ENCODE results near the gene NDST1. TPM values are rescaled to one million over a fixed set of nuclear protein-coding genes. Genes with fewer than 3 reads are reported as not detected.
"Not testable (repeated sequence)": the region's sequence is repeated elsewhere in the genome, so short reads cannot be mapped to it uniquely, and the experiment has no call there.

Gene NDST1
- total and polyA plus RNA-seq, 10 donors = 6.1 to 360 (median 223) TPM

GRCh38 chr5:150515446-150515845, 7.5 kb downstream of the NDST1 start:
- no peak for DNase-seq
- TF ChIP-seq POLR2AphosphoS5 (IDR thresholded peaks at IDR 0.05) (peak in 1 of 3 donors; percentile 19), CTCF (IDR thresholded peaks at IDR 0.05 in 8 of 11, conservative IDR thresholded peaks at IDR 0.05 in 3 of 11) (no peak)
- Histone ChIP-seq H3K27me3 (replicated peaks in 1 of 7) (no peaks in the 10 kb centered on the region), H3K27ac (peak overlapping the region in 7 of 8 donors; percentile 22 to 81 (median 75)), H3K4me1 (peaks cover 24 to 100% (median 81%) of the 10 kb centered on the region in 6 donors), H3K4me3 (no peak overlapping the region), H3K36me3 (peaks cover 0 to 31% (median 0%) of the 10 kb centered on the region in 6 donors), H3K9me3 (no peaks in the 10 kb centered on the region)
- intact Hi-C loops (cut with DNase I; ENCODE audit: low total_unique reads) = loop anchor here (10.0 kb wide), 1 partner anchor 51 kb away; no protein-coding TSS in a partner anchor
- WGBS, 5 donors = 64 to 81% (median 73%) methylated on average over 5 to 6 of the region's 6 CpGs

GRCh38 chr5:150516011-150516410, 8.1 kb downstream of the NDST1 start:
- 65 to 80% (median 73%) methylated on average over 5 of the region's 5 CpGs for WGBS, 5 donors
- intact Hi-C loops (cut with DNase I; ENCODE audit: low total_unique reads) = loop anchor here (10.0 kb wide), 1 partner anchor 51 kb away; no protein-coding TSS in a partner anchor
- DNase-seq = no peak
- Histone ChIP-seq H3K27ac (peak overlapping the region in 7 of 8 donors; percentile 2 to 81 (median 75)), H3K36me3 (peaks cover 0 to 32% (median 0%) of the 10 kb centered on the region in 6 donors), H3K4me3 (no peak overlapping the region), H3K27me3 (replicated peaks in 1 of 7) (no peaks in the 10 kb centered on the region), H3K4me1 (peaks cover 24 to 100% (median 80%) of the 10 kb centered on the region in 6 donors), H3K9me3 (no peaks in the 10 kb centered on the region)
- TF ChIP-seq POLR2AphosphoS5 (IDR thresholded peaks at IDR 0.05) = peak in 2 of 3 donors; percentile 35 to 47
- TF ChIP-seq POLR2A (IDR thresholded peaks at IDR 0.05) = no peak

- intact Hi-C loops (cut with DNase I; ENCODE audit: low total_unique reads) = loop anchor here (10.0 kb wide), 1 partner anchor 53 kb away; no protein-coding TSS in a partner anchor
- WGBS, 5 donors = 55 to 77% (median 60%) methylated on average over 13 of the region's 13 CpGs
- Histone ChIP-seq H3K4me3 (no peak overlapping the region), H3K36me3 (peaks cover 0 to 46% (median 9%) of the 10 kb centered on the region in 6 donors), H3K27me3 (replicated peaks in 1 of 7) (no peaks in the 10 kb centered on the region), H3K4me1 (peaks cover 17 to 100% (median 79%) of the 10 kb centered on the region in 6 donors), H3K9me3 (no peaks in the 10 kb centered on the region), H3K27ac (peak overlapping the region in 7 of 8 donors; percentile 32 to 81 (median 74))
- no peak for DNase-seq
- TF ChIP-seq POLR2AphosphoS5 (IDR thresholded peaks at IDR 0.05) (peak; percentile 44 to 65 (median 64)), POLR2A (IDR thresholded peaks at IDR 0.05) (no peak)
These were observed 9.6 kb downstream of the NDST1 start for GRCh38 chr5:150517272-150518152.

GRCh38 chr5:150518712-150519559, 11.0 kb downstream of the NDST1 start:
- not testable (repeated sequence) for H3K9me3 ChIP-seq; DNase-seq; H3K4me3 ChIP-seq; H3K27me3 ChIP-seq (replicated peaks in 1 of 7)
- H3K36me3 ChIP-seq = peaks cover 0 to 59% (median 9%) of the 10 kb centered on the region in 6 donors
- H3K27ac ChIP-seq = peak overlapping the region; percentile 4 to 78 (median 69)
- WGBS, 5 donors = 78 to 82% (median 79%) methylated on average over 14 of the region's 14 CpGs
- H3K4me1 ChIP-seq = peaks cover 19 to 100% (median 78%) of the 10 kb centered on the region in 6 donors
- intact Hi-C loops (cut with DNase I; ENCODE audit: low total_unique reads) = loop anchor here (10.0 kb wide), 1 partner anchor 54 kb away; no protein-coding TSS in a partner anchor

GRCh38 chr5:150519560-150519945, 11.6 kb downstream of the NDST1 start:
- peak overlapping the region in 7 of 8 donors; percentile 4 to 78 (median 69) for H3K27ac ChIP-seq
- H3K4me1 ChIP-seq = peaks cover 19 to 100% (median 81%) of the 10 kb centered on the region in 6 donors
- WGBS, 5 donors = 83 to 90% (median 87%) methylated on average over 10 of the region's 10 CpGs
- no peak overlapping the region for H3K4me3 ChIP-seq
- no peak for TF ChIP-seq CTCF (IDR thresholded peaks at IDR 0.05 in 8 of 11, conservative IDR thresholded peaks at IDR 0.05 in 3 of 11)
- no peak for TF ChIP-seq POLR2AphosphoS5 (IDR thresholded peaks at IDR 0.05)
- no peak for TF ChIP-seq POLR2A (IDR thresholded peaks at IDR 0.05)
- intact Hi-C loops (cut with DNase I; ENCODE audit: low total_unique reads) = loop anchor here (10.0 kb wide), 1 partner anchor 55 kb away; no protein-coding TSS in a partner anchor
- H3K36me3 ChIP-seq = peaks cover 0 to 64% (median 9%) of the 10 kb centered on the region in 6 donors
- no peaks in the 10 kb centered on the region for H3K27me3 ChIP-seq (replicated peaks in 1 of 7)
- DNase-seq = no peak
- H3K9me3 ChIP-seq = no peaks in the 10 kb centered on the region

All from spleen (tissue), 11 donors.